Retinal pigment epithelial cell (primary cell): ENCODE measurements around the gene CLSTN2.

Source experiments
- DNase-seq: peaks from one replicate; pipeline ENCODE4 v3.0.0-alpha.2; 2010; ENCODE audit warnings: low read depth
- H3K4me3 ChIP-seq: 2 replicates; pipeline ENCODE4 v1.5.1; 2011; ENCODE audit warnings: mild to moderate bottlenecking, low read length, control low read depth, moderate library complexity
- CTCF ChIP-seq: conservative IDR thresholded peaks from 2 replicates; pipeline ENCODE4 v1.5.1; 2011; ENCODE audit warnings: low read depth, low read length, control low read depth, inconsistent platforms

Gene CLSTN2

GRCh38 chr3:140403079-140403478 is 468.1 kb downstream of the CLSTN2 start:
- no peak for TF ChIP-seq CTCF
- no peak for DNase-seq
- H3K4me3 ChIP-seq, result no peak overlapping the region

- no peak overlapping the region for H3K4me3 ChIP-seq
- DNase-seq, result no peak
- TF ChIP-seq CTCF, result no peak
Measured at GRCh38 chr3:140403608-140404007, 468.6 kb downstream of the CLSTN2 start.

- no peak for DNase-seq
- no peak for TF ChIP-seq CTCF
- no peak overlapping the region for H3K4me3 ChIP-seq
Measured at GRCh38 chr3:140406655-140407054, 471.7 kb downstream of the CLSTN2 start.

DNA sequence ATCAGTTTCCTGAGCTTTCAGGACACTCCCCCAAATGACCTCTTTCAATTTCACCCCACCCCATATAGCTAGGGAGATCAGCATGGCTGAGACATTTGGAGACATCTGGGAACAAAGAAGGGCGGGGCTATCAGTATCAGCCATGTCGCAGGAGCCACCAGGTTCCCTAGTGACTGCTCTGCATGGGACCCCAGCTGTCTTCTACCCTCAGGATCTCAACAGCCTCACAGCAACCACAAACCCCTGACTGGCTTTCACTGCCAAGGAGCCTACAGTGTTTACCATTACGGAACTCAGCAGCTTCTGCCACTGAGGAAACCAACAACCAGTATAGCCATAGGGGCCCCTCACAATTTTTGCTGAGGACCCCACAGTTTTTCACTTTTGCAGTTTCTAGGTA is 473.3 kb downstream of the CLSTN2 start:
- DNase-seq, result no peak
- no peak for TF ChIP-seq CTCF
- H3K4me3 ChIP-seq, result no peak overlapping the region

GRCh38 chr3:140416666-140417065 is 481.7 kb downstream of the CLSTN2 start:
- DNase-seq, result no peak
- TF ChIP-seq CTCF, result no peak
- no peak overlapping the region for H3K4me3 ChIP-seq

DNA sequence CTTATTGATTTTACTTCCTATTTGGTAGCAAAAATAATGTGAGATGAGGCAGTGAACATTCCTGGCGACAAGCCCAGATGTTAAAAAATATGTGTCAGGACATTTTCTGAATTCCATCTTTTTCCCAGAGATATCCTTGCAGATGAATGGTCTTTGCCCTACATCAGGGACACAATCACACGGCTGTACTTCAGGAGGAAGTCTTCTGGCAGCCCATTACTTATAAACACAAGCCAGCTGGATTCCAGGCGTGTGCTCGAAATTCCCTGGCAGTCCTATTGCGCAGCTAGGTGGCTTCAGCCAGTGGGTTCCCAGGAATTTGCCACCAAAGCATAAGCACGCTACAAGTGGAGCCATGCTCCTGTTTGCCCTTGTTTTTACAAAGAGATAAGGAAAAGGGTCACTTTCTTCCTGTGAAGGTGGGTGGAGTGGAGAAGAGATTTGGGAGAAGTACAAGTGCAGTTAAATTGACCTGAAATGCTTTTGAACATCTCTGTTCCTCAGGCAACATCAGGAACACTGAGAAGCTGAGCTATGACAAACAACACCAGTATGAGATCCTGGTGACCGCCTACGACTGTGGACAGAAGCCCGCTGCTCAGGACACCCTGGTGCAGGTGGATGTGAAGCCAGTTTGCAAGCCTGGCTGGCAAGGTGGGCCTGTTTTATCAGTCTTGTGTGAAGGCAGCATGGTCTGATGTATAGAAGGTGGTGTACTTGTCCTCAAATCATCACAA is 485.8 kb downstream of the CLSTN2 start:
- TF ChIP-seq CTCF, result peak; percentile 29
- DNase-seq, result peak; percentile 89
- H3K4me3 ChIP-seq, result no peak overlapping the region

DNA sequence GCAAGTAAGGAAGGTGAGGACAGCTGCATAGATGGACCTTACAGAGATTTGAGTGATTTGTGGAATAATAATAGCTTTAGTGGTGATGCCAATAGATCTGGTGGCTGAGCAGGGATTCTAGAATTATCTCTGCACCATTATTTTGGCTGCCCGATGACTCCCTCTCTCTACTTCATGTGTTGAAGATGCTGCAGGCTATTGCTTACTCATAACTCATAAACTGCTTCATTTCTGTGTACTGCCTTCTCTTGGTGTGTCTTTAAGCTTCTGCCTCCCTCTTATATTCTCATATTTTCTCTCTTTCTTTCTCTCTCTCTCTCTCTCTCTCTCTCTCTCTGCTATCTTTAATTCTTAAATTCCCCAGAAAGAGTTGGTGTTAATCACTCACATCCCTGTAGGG is 486.9 kb downstream of the CLSTN2 start:
- no peak for TF ChIP-seq CTCF
- DNase-seq, result no peak
- no peak overlapping the region for H3K4me3 ChIP-seq
